ENCODE measurements around the gene UBE2G1.

The UBE2G1 gene

DNA sequence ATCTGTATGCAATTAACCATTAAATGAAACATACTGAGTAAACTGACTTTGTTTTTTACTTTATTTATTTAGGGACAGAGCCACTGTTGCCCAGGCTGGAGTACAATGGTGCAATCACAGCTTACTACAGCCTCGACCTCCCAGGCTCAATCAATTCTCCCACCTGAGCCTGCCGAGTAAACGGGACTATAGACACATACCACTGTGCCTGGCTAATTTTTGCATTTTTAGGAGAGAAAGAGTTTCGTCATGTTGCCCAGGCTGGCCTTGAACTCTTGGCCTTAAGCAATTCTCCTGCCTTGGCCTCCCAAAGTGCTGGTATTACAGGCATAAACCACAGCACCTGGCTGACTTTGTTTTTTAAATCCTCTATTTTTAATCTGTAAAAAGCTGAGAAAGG is 145.3 kb downstream of the UBE2G1 start:
- H3K4me3 ChIP-seq (ENCODE audit: low read depth, low read length): no peak overlapping the region
- TF ChIP-seq, protein P1, sequence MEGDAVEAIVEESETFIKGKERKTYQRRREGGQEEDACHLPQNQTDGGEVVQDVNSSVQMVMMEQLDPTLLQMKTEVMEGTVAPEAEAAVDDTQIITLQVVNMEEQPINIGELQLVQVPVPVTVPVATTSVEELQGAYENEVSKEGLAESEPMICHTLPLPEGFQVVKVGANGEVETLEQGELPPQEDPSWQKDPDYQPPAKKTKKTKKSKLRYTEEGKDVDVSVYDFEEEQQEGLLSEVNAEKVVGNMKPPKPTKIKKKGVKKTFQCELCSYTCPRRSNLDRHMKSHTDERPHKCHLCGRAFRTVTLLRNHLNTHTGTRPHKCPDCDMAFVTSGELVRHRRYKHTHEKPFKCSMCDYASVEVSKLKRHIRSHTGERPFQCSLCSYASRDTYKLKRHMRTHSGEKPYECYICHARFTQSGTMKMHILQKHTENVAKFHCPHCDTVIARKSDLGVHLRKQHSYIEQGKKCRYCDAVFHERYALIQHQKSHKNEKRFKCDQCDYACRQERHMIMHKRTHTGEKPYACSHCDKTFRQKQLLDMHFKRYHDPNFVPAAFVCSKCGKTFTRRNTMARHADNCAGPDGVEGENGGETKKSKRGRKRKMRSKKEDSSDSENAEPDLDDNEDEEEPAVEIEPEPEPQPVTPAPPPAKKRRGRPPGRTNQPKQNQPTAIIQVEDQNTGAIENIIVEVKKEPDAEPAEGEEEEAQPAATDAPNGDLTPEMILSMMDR (IDR thresholded peaks at IDR 0.05; ENCODE audit: low read depth, low read length): no peak

DNA sequence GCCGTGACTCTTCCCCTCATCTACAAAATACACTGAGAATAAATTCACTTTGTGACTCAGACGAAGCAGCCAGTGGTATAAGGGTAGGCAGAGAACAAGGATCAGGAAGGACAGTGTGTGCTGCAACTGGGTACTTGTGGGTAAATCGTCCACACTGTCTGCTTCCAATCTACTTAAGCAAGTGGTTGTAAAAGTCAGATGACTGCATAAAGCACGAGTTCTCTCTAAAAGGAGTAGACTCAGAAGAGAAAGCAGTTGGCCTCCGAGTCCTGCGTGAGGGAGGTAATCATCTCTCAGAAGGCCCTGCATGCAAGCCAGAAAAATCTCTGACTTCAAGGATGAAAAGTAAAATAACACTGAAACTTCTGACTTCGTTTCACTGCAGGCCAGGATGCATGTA is 145.8 kb downstream of the UBE2G1 start:
- H3K4me3 ChIP-seq (ENCODE audit: low read depth, low read length): no peak overlapping the region
- TF ChIP-seq, protein P1 (IDR thresholded peaks at IDR 0.05; ENCODE audit: low read depth, low read length): no peak
